Stimulated activated CD4-positive, alpha-beta T cell treated with anti-CD3 and anti-CD28 coated beads, Interleukin-12 subunit alpha, Interleukin-12 subunit beta, amount 100 ng/mL, for 48 hours (primary cell): ENCODE results near the gene TBPL2.

Source experiments
- DNase-seq, 3 donors: peaks; one replicate each; pipeline ENCODE4 v3.0.0-alpha.2; 2020; ENCODE audit warnings: low read depth in 2 of 3, low spot score in 1 of 3

The TBPL2 gene

GRCh38 chr14:55366271-55366670 is 74.1 kb downstream of the TBPL2 start:
- DNase-seq: no peak
